ENCODE measurements around the gene CLDN15.

DNA sequence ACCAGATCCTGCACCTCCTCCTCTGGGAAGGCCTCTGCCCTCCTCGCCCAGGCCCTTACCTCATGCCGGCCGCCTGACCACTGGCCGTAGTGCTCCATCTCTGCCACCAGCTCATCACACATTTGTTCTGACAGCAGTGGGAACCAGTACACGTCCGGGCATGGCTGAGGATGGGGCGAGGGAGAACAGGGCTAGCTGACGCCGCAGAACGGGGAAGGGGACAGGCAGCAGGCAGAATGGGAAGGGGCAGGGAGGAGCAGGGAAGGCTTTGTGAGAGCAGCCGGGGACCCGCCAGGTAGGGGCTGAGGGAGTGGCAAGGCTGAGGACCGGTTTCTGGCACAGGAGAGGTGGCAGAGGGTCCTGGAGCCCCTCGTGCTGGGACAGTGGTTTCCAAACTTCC is 28.8 kb downstream of the CLDN15 start:
- no peak for TF ChIP-seq CTCF (IDR thresholded peaks at IDR 0.05)
- no peak for TF ChIP-seq POLR2A (IDR thresholded peaks at IDR 0.05)
